OCI-LY1 (cell line): ENCODE measurements around the gene BTNL3.
A peak's percentile ranks its signal among the peaks of the same experiment; 100 is the strongest.

Experiments used
- H2AFZ ChIP-seq: fragments of 200-600 bp; sonication (generic), shearing (Covaris generic); 2 replicates; pipeline ENCODE4 v1.6.0; 2014; ENCODE audit warnings: antibody characterized with exemption, mild to moderate bottlenecking, low read length
- H3F3A ChIP-seq: fragments of 200-600 bp; sonication (generic), shearing (Covaris generic); 2 replicates; pipeline ENCODE4 v1.6.0; 2014; ENCODE audit warnings: mild to moderate bottlenecking, antibody characterized with exemption, low read length, moderate library complexity; ENCODE audit not compliant: insufficient read depth
- H3K27ac ChIP-seq: fragments of 200-600 bp; sonication (generic); 2 replicates; pipeline ENCODE4 v1.5.1; 2014; ENCODE audit warnings: low read length, mixed run types, mild to moderate bottlenecking, low read depth; ENCODE audit not compliant: poor library complexity, severe bottlenecking
- H3K27me3 ChIP-seq: fragments of 200-600 bp; sonication (generic); 2 replicates; pipeline ENCODE4 v1.6.0; 2014; ENCODE audit warnings: antibody characterized with exemption, mild to moderate bottlenecking, low read length, moderate library complexity; ENCODE audit not compliant: insufficient read depth
- H3K36me3 ChIP-seq: fragments of 200-600 bp; sonication (generic); 2 replicates; pipeline ENCODE4 v1.6.1; 2014; ENCODE audit warnings: mild to moderate bottlenecking, antibody characterized with exemption, low read length, moderate library complexity, mixed read lengths; ENCODE audit not compliant: insufficient read depth
- H3K4me1 ChIP-seq: fragments of 200-600 bp; sonication (generic); 2 replicates; pipeline ENCODE4 v1.5.1; 2014; ENCODE audit warnings: mild to moderate bottlenecking, low read length, moderate library complexity; ENCODE audit not compliant: insufficient read depth, severe bottlenecking
- H3K4me2 ChIP-seq: fragments of 200-600 bp; sonication (generic), shearing (Covaris generic); 2 replicates; pipeline ENCODE4 v1.6.1; 2014; ENCODE audit warnings: low read length
- H3K4me3 ChIP-seq: fragments of 200-600 bp; sonication (generic); 2 replicates; pipeline ENCODE4 v1.5.1; 2014; ENCODE audit warnings: low read length, low read depth, mild to moderate bottlenecking, mixed read lengths; ENCODE audit not compliant: poor library complexity, severe bottlenecking
- H3K79me2 ChIP-seq: fragments of 200-600 bp; shearing (Covaris generic); 2 replicates; pipeline ENCODE4 v1.6.1; 2016; ENCODE audit warnings: mixed run types, low read length, mixed read lengths; ENCODE audit not compliant: insufficient read depth
- H3K9ac ChIP-seq: fragments of 200-600 bp; sonication (generic), shearing (Covaris generic); 2 replicates; pipeline ENCODE4 v1.6.1; 2014; ENCODE audit warnings: mild to moderate bottlenecking, low read length, mixed read lengths
- H3K9me2 ChIP-seq: fragments of 200-600 bp; sonication (generic), shearing (Covaris generic); 2 replicates; pipeline ENCODE4 v1.6.1; 2014; ENCODE audit warnings: low read depth, mild to moderate bottlenecking, low read length, mixed read lengths
- H3K9me3 ChIP-seq: fragments of 200-600 bp; shearing (Covaris generic); 2 replicates; pipeline ENCODE4 v1.6.1; 2014; ENCODE audit warnings: low read length, mixed read lengths
- H4K20me1 ChIP-seq: fragments of 200-600 bp; sonication (generic), shearing (Covaris generic); 2 replicates; pipeline ENCODE4 v1.6.0; 2016; ENCODE audit warnings: mild to moderate bottlenecking, low read length; ENCODE audit not compliant: insufficient read depth
- EZH2 ChIP-seq: fragments of 200-600 bp; sonication (generic), shearing (Covaris generic); IDR thresholded peaks from 2 replicates; pipeline ENCODE4 v1.8.0; 2017; ENCODE audit warnings: borderline replicate concordance, mixed run types, mild to moderate bottlenecking, antibody characterized with exemption, low read length, moderate library complexity, mixed read lengths
- TF ChIP-seq, protein P1 (sequence below): fragments of 200-600 bp; sonication (generic), shearing (Covaris generic); IDR thresholded peaks from 2 replicates; pipeline ENCODE4 v1.5.1; 2017; ENCODE audit warnings: mild to moderate bottlenecking, antibody characterized with exemption, low read length, moderate library complexity, mixed read lengths

Gene BTNL3

GRCh38 chr5:180975338-180975737, 13.3 kb upstream of the BTNL3 start:
- TF ChIP-seq, protein P1, sequence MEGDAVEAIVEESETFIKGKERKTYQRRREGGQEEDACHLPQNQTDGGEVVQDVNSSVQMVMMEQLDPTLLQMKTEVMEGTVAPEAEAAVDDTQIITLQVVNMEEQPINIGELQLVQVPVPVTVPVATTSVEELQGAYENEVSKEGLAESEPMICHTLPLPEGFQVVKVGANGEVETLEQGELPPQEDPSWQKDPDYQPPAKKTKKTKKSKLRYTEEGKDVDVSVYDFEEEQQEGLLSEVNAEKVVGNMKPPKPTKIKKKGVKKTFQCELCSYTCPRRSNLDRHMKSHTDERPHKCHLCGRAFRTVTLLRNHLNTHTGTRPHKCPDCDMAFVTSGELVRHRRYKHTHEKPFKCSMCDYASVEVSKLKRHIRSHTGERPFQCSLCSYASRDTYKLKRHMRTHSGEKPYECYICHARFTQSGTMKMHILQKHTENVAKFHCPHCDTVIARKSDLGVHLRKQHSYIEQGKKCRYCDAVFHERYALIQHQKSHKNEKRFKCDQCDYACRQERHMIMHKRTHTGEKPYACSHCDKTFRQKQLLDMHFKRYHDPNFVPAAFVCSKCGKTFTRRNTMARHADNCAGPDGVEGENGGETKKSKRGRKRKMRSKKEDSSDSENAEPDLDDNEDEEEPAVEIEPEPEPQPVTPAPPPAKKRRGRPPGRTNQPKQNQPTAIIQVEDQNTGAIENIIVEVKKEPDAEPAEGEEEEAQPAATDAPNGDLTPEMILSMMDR, result no peak
- no peak for TF ChIP-seq EZH2

GRCh38 chr5:180976518-180976917, 12.1 kb upstream of the BTNL3 start:
- no peak overlapping the region for H2AFZ ChIP-seq
- H3K4me3 ChIP-seq, result no peak overlapping the region

More at GRCh38 chr5:180975338-180975737, 13.3 kb upstream of the BTNL3 start:
- H3K9ac ChIP-seq, result peak overlapping the region; percentile 34; the same call in 1 of the 2 replicates
- peaks cover 38% of the 10 kb centered on the region for H3K4me1 ChIP-seq
- no peak overlapping the region for H3K4me3 ChIP-seq
- peak overlapping the region; percentile 12; the same call in 1 of the 2 replicates for H3K4me2 ChIP-seq
- H3K79me2 ChIP-seq, result no peaks in the 10 kb centered on the region
- H3K27ac ChIP-seq, result peak overlapping the region; percentile 94
- no peaks in the 10 kb centered on the region for H3F3A ChIP-seq
- H3K9me2 ChIP-seq, result no peaks in the 10 kb centered on the region
- no peak overlapping the region for H2AFZ ChIP-seq
- H3K36me3 ChIP-seq, result no peaks in the 10 kb centered on the region
- peaks cover 8% of the 10 kb centered on the region; the same call in 1 of the 2 replicates for H3K9me3 ChIP-seq
- no peaks in the 10 kb centered on the region for H3K27me3 ChIP-seq
- H4K20me1 ChIP-seq, result no peaks in the 10 kb centered on the region

GRCh38 chr5:180977852-180978251, 10.8 kb upstream of the BTNL3 start:
- Histone ChIP-seq H2AFZ (no peak overlapping the region), H3K4me2 (0 out of 2 replicates have a peak overlapping the region, but pooled peaks have one; percentile 9), H3K9me3 (peaks cover 2% of the 10 kb centered on the region; the same call in 1 of the 2 replicates), H3K27me3 (no peaks in the 10 kb centered on the region), H3F3A (no peaks in the 10 kb centered on the region), H3K36me3 (no peaks in the 10 kb centered on the region), H4K20me1 (no peaks in the 10 kb centered on the region), H3K4me3 (no peak overlapping the region), H3K79me2 (no peaks in the 10 kb centered on the region), H3K4me1 (peaks cover 38% of the 10 kb centered on the region), H3K27ac (peak overlapping the region; percentile 94), H3K9ac (no peak overlapping the region), H3K9me2 (no peaks in the 10 kb centered on the region)
- TF ChIP-seq, protein P1, result no peak
- no peak for TF ChIP-seq EZH2

More at GRCh38 chr5:180976518-180976917, 12.1 kb upstream of the BTNL3 start:
- no peaks in the 10 kb centered on the region for H3F3A ChIP-seq
- H3K4me1 ChIP-seq, result peaks cover 38% of the 10 kb centered on the region
- H3K9me3 ChIP-seq, result peaks cover 8% of the 10 kb centered on the region; the same call in 1 of the 2 replicates
- H3K9ac ChIP-seq, result no peak overlapping the region; the same call in 1 of the 2 replicates
- peak overlapping the region; percentile 29; the same call in 1 of the 2 replicates for H3K4me2 ChIP-seq
- no peaks in the 10 kb centered on the region for H3K79me2 ChIP-seq
- no peaks in the 10 kb centered on the region for H4K20me1 ChIP-seq
- no peaks in the 10 kb centered on the region for H3K36me3 ChIP-seq
- H3K27me3 ChIP-seq, result no peaks in the 10 kb centered on the region
- H3K27ac ChIP-seq, result peak overlapping the region; percentile 94
- H3K9me2 ChIP-seq, result no peaks in the 10 kb centered on the region
- no peak for TF ChIP-seq EZH2
- TF ChIP-seq, protein P1, result no peak
